Fibroblast of skin of right biceps (primary cell): ENCODE results near the gene KRTAP10-6.
"Not testable (repeated sequence)": the region's sequence is repeated elsewhere in the genome, so short reads cannot be mapped to it uniquely, and the experiment has no call there.

ENCODE experiments used
- DNase-seq: peaks from one replicate; pipeline ENCODE4 v3.0.0-alpha.2; 2013

Gene KRTAP10-6

GRCh38 chr21:44616591-44616926 lies 24.3 kb upstream of the KRTAP10-6 start:
- no peak for DNase-seq

GRCh38 chr21:44615911-44616590 lies 23.7 kb upstream of the KRTAP10-6 start:
- DNase-seq, result no peak

- DNase-seq, result no peak
Observed at GRCh38 chr21:44615466-44615865, 23.2 kb upstream of the KRTAP10-6 start.

- no peak for DNase-seq
Observed at GRCh38 chr21:44614961-44615391, 22.7 kb upstream of the KRTAP10-6 start.

- no peak for DNase-seq
Observed at GRCh38 chr21:44614161-44614631, 21.9 kb upstream of the KRTAP10-6 start.

- DNase-seq, result no peak
Observed at GRCh38 chr21:44613386-44614155, 21.3 kb upstream of the KRTAP10-6 start.

- no peak for DNase-seq
Observed at GRCh38 chr21:44612669-44613229, 20.4 kb upstream of the KRTAP10-6 start.

- DNase-seq, result no peak
Observed at GRCh38 chr21:44612029-44612486, 19.8 kb upstream of the KRTAP10-6 start, which contains the start of gene KRTAP10-8. KRTAP10-8 (plus strand) TSS chr21:44612079; CDS start chr21:44612101, 22 bp downstream.

GRCh38 chr21:44611551-44611950 lies 19.2 kb upstream of the KRTAP10-6 start:
- no peak for DNase-seq

GRCh38 chr21:44610157-44610843 lies 18.0 kb upstream of the KRTAP10-6 start:
- DNase-seq, result not testable (repeated sequence)

GRCh38 chr21:44609193-44609592 lies 16.9 kb upstream of the KRTAP10-6 start:
- DNase-seq, result no peak

- DNase-seq, result no peak
Observed at GRCh38 chr21:44606495-44606894, 14.2 kb upstream of the KRTAP10-6 start.

- DNase-seq, result no peak
Observed at GRCh38 chr21:44603911-44604310, 11.6 kb upstream of the KRTAP10-6 start.

GRCh38 chr21:44603109-44603875 lies 11.0 kb upstream of the KRTAP10-6 start:
- no peak for DNase-seq

GRCh38 chr21:44602463-44602850 lies 10.2 kb upstream of the KRTAP10-6 start:
- no peak for DNase-seq

GRCh38 chr21:44601596-44602462 lies 9.5 kb upstream of the KRTAP10-6 start:
- no peak for DNase-seq

- DNase-seq, result not testable (repeated sequence)
Observed at GRCh38 chr21:44601091-44601490, 8.8 kb upstream of the KRTAP10-6 start.

- DNase-seq, result not testable (repeated sequence)
Observed at GRCh38 chr21:44600118-44600978, 8.0 kb upstream of the KRTAP10-6 start, which contains the start of gene KRTAP10-7. KRTAP10-7 (plus strand) TSS chr21:44600597; CDS start chr21:44600622, 25 bp downstream.

GRCh38 chr21:44599264-44600029 lies 7.1 kb upstream of the KRTAP10-6 start:
- DNase-seq, result no peak
